IPS-18a (cell line): ENCODE data around the gene DPP3.

Source experiments
- H3K27ac ChIP-seq: one replicate; pipeline ENCODE4 v1.5.1; 2013; ENCODE audit warnings: low read length
- H3K27me3 ChIP-seq: one replicate; pipeline ENCODE4 v1.6.1; 2013; ENCODE audit warnings: mild to moderate bottlenecking, low read length; ENCODE audit not compliant: control insufficient read depth, insufficient read depth
- H3K36me3 ChIP-seq: one replicate; pipeline ENCODE4 v1.6.1; 2013; ENCODE audit warnings: low read depth, low read length; ENCODE audit not compliant: control insufficient read depth
- H3K4me1 ChIP-seq: one replicate; pipeline ENCODE4 v1.6.1; 2013; ENCODE audit warnings: low read depth, low read length; ENCODE audit not compliant: control insufficient read depth
- H3K4me3 ChIP-seq: one replicate; pipeline ENCODE4 v1.5.1; 2013; ENCODE audit warnings: low read length
- H3K9ac ChIP-seq: one replicate; pipeline ENCODE4 v1.6.1; 2013; ENCODE audit warnings: mild to moderate bottlenecking, low read length, moderate library complexity
- H3K9me3 ChIP-seq: one replicate; pipeline ENCODE4 v1.6.1; 2013; ENCODE audit warnings: low read depth, low read length; ENCODE audit not compliant: control insufficient read depth

Gene DPP3

GRCh38 chr11:66550887-66551286 lies 70.7 kb downstream of the DPP3 start:
- H3K4me1 ChIP-seq: peaks cover 9% of the 10 kb centered on the region
- no peak overlapping the region for H3K27ac ChIP-seq
- no peak overlapping the region for H3K9ac ChIP-seq
- H3K9me3 ChIP-seq: no peaks in the 10 kb centered on the region
- no peak overlapping the region for H3K4me3 ChIP-seq
- H3K27me3 ChIP-seq: no peaks in the 10 kb centered on the region
- H3K36me3 ChIP-seq: peaks cover 17% of the 10 kb centered on the region

- no peak overlapping the region for H3K9ac ChIP-seq
- H3K27ac ChIP-seq: no peak overlapping the region
- no peaks in the 10 kb centered on the region for H3K27me3 ChIP-seq
- H3K36me3 ChIP-seq: peaks cover 31% of the 10 kb centered on the region
- no peak overlapping the region for H3K4me3 ChIP-seq
- H3K9me3 ChIP-seq: no peaks in the 10 kb centered on the region
- H3K4me1 ChIP-seq: no peaks in the 10 kb centered on the region
Measured at GRCh38 chr11:66554602-66555001, 74.4 kb downstream of the DPP3 start.

GRCh38 chr11:66555416-66555815 lies 75.2 kb downstream of the DPP3 start:
- Histone ChIP-seq H3K36me3 (peaks cover 34% of the 10 kb centered on the region), H3K4me1 (no peaks in the 10 kb centered on the region), H3K9ac (no peak overlapping the region), H3K27me3 (no peaks in the 10 kb centered on the region), H3K4me3 (no peak overlapping the region), H3K9me3 (no peaks in the 10 kb centered on the region), H3K27ac (no peak overlapping the region)

- Histone ChIP-seq H3K9ac (no peak overlapping the region), H3K4me1 (no peaks in the 10 kb centered on the region), H3K27me3 (no peaks in the 10 kb centered on the region), H3K4me3 (no peak overlapping the region), H3K27ac (no peak overlapping the region), H3K9me3 (no peaks in the 10 kb centered on the region), H3K36me3 (peaks cover 41% of the 10 kb centered on the region)
Measured at GRCh38 chr11:66556086-66556485, 75.9 kb downstream of the DPP3 start.

- H3K27ac ChIP-seq: no peak overlapping the region
- no peak overlapping the region for H3K4me3 ChIP-seq
- no peak overlapping the region for H3K9ac ChIP-seq
- H3K9me3 ChIP-seq: no peaks in the 10 kb centered on the region
- no peaks in the 10 kb centered on the region for H3K27me3 ChIP-seq
- no peaks in the 10 kb centered on the region for H3K4me1 ChIP-seq
- H3K36me3 ChIP-seq: peaks cover 51% of the 10 kb centered on the region
Measured at GRCh38 chr11:66557733-66558326, 77.6 kb downstream of the DPP3 start.
